ENCODE measurements around the gene TUBB. TPM values are rescaled to one million over a fixed set of nuclear protein-coding genes. Genes with fewer than 3 reads are reported as not detected.
A peak's percentile ranks its signal among the peaks of the same experiment; 100 is the strongest.
"Not testable (repeated sequence)": the region's sequence is repeated elsewhere in the genome, so short reads cannot be mapped to it uniquely, and the experiment has no call there.

Gene TUBB
- total RNA-seq, 1 donor from 2014 or later, result 1,272 TPM

DNA sequence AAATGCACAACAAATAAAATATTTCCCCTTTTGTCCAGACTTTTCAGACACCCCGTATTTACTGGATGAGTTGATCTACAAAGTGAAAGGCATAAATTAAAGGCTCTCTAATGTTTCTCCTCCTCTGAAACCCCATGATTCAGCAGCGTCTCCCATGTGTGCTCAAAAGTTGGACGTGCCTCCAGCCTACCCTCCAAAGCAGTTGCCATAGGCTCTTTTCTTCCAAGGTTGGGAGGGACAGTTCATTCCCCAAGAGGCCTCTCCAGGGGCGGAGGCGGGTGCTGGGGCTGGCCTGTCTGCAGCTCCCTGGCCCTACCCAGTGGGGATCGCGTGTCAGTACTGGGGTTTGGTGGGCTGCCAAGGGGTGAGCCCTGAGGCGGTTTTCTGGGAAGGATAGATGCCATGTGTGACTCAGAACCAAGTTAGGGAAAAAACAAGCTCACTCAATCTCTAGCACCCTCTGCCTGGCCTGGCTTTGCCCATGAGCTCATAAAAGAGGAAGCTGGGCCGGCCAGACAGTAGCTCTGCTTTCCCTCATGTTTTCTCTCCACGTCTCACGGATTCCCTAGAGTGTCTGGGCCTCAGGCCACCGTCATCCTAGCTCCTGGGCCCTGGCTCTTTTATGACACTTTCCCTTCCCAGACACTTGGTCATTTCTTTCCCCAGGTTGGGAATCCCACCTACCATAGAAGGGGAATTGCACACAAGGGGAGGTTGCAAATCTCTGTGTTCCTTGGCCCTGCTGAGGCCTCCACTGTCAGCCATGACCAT lies 32.2 kb downstream of the TUBB start:
- Mint-ChIP-seq H3K9me3 (ENCODE audit: low read depth) (no peaks in the 10 kb centered on the region), H3K36me3 (ENCODE audit: insufficient read depth) (no peaks in the 10 kb centered on the region)

DNA sequence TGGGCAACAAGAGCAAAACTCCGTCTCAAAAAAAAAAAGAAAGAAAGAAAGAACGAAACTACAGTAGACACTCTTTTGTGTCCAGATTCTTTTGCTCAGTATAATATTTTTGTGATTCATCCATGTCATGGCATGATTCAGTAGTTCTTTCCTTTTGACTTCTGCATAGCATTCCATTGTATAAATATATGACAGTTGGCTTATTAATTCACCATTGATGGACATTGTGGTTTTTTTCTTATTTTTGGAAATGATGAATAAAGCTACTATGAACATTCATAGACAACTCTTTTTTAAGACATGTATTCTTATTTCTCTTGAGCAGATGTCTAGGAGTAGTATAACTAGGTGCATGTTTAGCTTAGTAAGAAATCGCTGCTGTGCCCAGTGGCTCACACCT lies 34.5 kb downstream of the TUBB start:
- Mint-ChIP-seq H3K4me3 (ENCODE audit: low read depth) (no peak overlapping the region), H3K27me3 (no peaks in the 10 kb centered on the region), H3K36me3 (ENCODE audit: insufficient read depth) (no peaks in the 10 kb centered on the region), H3K4me1 (ENCODE audit: low read depth) (peaks cover 14% of the 10 kb centered on the region), H3K9me3 (ENCODE audit: low read depth) (no peaks in the 10 kb centered on the region), H3K27ac (no peak overlapping the region)
- no peak for DNase-seq (ENCODE audit: low spot score, unreplicated experiment)
- TF ChIP-seq, protein P1, sequence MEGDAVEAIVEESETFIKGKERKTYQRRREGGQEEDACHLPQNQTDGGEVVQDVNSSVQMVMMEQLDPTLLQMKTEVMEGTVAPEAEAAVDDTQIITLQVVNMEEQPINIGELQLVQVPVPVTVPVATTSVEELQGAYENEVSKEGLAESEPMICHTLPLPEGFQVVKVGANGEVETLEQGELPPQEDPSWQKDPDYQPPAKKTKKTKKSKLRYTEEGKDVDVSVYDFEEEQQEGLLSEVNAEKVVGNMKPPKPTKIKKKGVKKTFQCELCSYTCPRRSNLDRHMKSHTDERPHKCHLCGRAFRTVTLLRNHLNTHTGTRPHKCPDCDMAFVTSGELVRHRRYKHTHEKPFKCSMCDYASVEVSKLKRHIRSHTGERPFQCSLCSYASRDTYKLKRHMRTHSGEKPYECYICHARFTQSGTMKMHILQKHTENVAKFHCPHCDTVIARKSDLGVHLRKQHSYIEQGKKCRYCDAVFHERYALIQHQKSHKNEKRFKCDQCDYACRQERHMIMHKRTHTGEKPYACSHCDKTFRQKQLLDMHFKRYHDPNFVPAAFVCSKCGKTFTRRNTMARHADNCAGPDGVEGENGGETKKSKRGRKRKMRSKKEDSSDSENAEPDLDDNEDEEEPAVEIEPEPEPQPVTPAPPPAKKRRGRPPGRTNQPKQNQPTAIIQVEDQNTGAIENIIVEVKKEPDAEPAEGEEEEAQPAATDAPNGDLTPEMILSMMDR (IDR thresholded peaks at IDR 0.05; ENCODE audit: unreplicated experiment), result no peak

More for the DNA sequence above, 32.2 kb downstream of the TUBB start:
- TF ChIP-seq, protein P1 (IDR thresholded peaks at IDR 0.05; ENCODE audit: unreplicated experiment), result no peak
- no peak overlapping the region for H3K4me3 Mint-ChIP-seq (ENCODE audit: low read depth)
- no peak for DNase-seq (ENCODE audit: low spot score, unreplicated experiment)
- H3K4me1 Mint-ChIP-seq (ENCODE audit: low read depth), result peaks cover 27% of the 10 kb centered on the region
- H3K27me3 Mint-ChIP-seq, result no peaks in the 10 kb centered on the region
- H3K27ac Mint-ChIP-seq, result no peak overlapping the region

DNA sequence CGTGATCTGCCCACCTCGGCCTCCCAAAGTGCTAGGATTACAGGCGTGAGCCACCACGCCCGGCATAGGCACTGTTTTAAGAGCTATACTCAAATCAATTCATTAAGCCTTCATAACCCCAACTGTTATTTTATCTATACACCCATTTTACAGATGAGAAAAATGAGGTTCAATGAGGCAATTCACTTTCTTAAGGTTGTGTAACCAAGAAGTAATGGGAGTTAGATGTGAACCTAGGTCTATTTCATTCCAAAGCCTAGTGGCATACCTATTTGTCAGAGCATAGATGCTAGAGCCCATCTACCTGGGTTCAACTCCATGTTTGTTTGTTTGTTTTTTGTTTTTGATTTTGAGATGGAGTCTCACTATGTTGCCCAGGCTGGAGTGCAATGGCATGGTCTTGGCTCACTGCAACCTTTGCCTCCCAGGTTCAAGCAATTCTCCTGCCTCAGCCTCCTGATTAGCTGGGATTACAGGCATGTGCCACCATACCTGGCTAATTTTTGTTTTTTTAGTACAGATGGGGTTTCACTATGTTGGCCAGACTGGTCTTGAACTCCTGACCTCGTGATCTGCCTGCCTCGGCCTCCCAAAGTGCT lies 36.4 kb downstream of the TUBB start:
- peaks cover 11% of the 10 kb centered on the region for H3K4me1 Mint-ChIP-seq (ENCODE audit: low read depth)
- not testable (repeated sequence) for H3K27me3 Mint-ChIP-seq; H3K36me3 Mint-ChIP-seq (ENCODE audit: insufficient read depth); H3K9me3 Mint-ChIP-seq (ENCODE audit: low read depth); H3K27ac Mint-ChIP-seq; DNase-seq (ENCODE audit: low spot score, unreplicated experiment); H3K4me3 Mint-ChIP-seq (ENCODE audit: low read depth)

DNA sequence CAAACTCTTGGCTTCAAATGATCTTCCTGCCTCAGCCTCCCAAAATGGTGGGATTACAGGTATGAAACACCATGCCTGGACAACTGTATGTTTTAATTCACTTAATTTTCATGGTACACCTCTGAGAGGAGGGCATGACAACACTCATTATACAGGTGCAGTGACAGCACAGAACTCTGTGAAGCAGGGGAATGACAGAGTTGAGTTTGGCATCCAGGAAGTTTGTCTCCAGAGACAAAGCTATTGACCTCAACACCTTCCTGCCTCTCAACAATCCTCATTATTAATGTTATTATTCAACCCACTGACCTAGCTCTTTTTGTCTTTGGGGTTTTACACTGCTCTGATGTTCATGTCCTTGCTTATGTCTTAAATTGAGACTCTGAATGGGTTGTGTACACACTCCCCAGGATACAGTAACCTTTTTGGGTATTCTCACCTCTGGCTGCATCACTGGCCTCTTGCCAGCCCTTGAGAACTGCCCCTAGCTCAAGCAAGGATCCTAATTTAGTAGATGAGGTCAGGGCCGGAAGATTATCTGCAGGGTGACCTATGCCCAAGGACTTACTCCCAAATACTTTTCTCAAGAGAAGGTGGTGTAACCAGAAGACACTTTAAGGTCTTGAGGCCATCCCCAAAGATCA lies 37.2 kb downstream of the TUBB start:
- H3K27ac Mint-ChIP-seq, result peak overlapping the region; percentile 6
- H3K4me1 Mint-ChIP-seq (ENCODE audit: low read depth), result peaks cover 11% of the 10 kb centered on the region
- H3K4me3 Mint-ChIP-seq (ENCODE audit: low read depth), result no peak overlapping the region
- TF ChIP-seq, protein P1 (IDR thresholded peaks at IDR 0.05; ENCODE audit: unreplicated experiment), result no peak
- no peaks in the 10 kb centered on the region for H3K27me3 Mint-ChIP-seq
- H3K36me3 Mint-ChIP-seq (ENCODE audit: insufficient read depth), result no peaks in the 10 kb centered on the region
- H3K9me3 Mint-ChIP-seq (ENCODE audit: low read depth), result no peaks in the 10 kb centered on the region
- DNase-seq (ENCODE audit: low spot score, unreplicated experiment), result no peak

DNA sequence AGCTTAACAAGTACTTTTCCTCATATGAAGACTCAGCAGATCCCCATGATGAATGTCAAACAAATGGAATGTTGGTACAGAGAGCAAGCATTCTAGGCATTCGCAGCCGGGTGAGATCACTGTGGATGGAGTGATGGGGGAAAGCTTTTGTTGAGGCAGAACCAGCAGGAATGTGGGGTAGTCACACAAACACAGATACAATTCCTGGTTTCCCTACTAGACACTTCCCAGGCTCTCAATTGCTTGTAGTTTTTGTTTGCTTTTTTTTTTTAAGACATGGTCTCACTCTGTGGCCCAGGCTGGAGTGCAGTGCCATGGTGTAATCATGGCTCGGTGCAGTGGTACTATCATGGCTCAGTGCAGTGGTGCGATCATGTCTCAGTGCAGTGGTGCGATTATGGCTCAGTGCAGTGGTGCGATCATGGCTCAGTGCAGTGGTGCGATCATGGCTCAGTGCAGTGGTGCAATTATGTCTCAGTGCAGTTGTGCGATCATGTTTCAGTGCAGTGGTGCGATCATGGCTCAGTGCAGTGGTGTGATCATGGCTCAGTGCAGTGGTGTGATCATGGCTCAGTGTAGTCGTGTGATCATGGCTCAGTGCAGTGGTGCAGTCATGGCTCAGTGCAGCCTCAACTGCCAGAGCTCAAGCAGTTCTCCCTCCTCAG lies 39.6 kb downstream of the TUBB start:
- Mint-ChIP-seq H3K4me1 (ENCODE audit: low read depth) (peaks cover 30% of the 10 kb centered on the region), H3K4me3 (ENCODE audit: low read depth) (no peak overlapping the region), H3K27me3 (no peaks in the 10 kb centered on the region), H3K9me3 (ENCODE audit: low read depth) (no peaks in the 10 kb centered on the region), H3K27ac (peak overlapping the region; percentile 91), H3K36me3 (ENCODE audit: insufficient read depth) (no peaks in the 10 kb centered on the region)
- no peak for DNase-seq (ENCODE audit: low spot score, unreplicated experiment)
- TF ChIP-seq, protein P1 (IDR thresholded peaks at IDR 0.05; ENCODE audit: unreplicated experiment), result no peak

Data from progenitor cell of endocrine pancreas (in vitro differentiated cells).